Bladder microvascular endothelial cell (primary cell): ENCODE measurements around the gene TTC38. TPM values are rescaled to one million over a fixed set of nuclear protein-coding genes. Genes with fewer than 3 reads are reported as not detected.

Experiments used
- total RNA-seq: library from RNA; depleted of rRNA; stranded (reverse); fragments of >200 nt; gene quantifications from 2 replicates; pipeline ENCODE4 v1.2.3, GENCODE V29; 2014

The TTC38 gene
- total RNA-seq = 19.9 and 33.2 TPM in 2 replicates

DNA sequence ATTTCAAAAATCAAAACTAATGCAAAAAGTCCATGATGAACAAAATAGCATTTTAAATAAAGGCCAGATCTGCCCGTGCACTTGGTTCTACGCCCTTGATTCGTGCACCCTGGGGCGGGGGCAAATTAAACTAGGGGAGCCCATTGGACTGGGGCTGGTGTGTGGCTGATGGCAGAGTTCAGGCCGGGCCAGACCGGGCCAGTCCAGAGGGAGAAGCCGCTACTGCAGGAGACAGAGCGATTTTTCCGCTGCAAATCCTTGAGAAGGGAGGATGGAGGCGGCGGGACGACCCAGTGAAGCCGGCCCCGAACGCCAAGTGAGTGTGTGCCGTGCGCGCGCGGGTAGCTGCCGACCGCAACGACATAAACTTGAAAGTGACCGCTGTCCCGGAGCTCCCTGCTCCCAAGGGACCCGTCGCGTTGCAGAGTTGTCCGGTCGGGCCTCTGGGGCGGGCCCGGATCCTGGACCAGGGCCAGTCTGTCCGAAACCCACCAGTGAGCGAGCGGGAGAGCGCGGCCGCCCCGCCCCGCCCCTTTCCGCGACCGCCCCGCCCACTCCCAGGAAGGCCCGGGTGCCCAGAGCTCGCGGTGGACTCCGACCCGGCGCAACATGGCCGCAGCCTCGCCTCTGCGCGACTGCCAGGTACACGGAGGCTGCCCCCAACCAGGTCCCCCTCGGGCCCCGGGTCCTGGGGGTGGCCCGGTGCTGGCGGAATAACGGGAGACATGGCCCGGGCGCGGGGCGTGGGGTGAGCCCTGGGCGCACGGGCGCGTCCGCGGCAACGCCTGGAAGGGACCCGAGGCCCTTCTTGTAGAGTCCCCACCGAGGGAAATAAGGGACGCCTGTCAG is at the start of gene TTC38:
TTC38 (plus strand) TSS at position 578 of the 849 bp plus-strand sequence; CDS start at position 610, 32 bp downstream.

DNA sequence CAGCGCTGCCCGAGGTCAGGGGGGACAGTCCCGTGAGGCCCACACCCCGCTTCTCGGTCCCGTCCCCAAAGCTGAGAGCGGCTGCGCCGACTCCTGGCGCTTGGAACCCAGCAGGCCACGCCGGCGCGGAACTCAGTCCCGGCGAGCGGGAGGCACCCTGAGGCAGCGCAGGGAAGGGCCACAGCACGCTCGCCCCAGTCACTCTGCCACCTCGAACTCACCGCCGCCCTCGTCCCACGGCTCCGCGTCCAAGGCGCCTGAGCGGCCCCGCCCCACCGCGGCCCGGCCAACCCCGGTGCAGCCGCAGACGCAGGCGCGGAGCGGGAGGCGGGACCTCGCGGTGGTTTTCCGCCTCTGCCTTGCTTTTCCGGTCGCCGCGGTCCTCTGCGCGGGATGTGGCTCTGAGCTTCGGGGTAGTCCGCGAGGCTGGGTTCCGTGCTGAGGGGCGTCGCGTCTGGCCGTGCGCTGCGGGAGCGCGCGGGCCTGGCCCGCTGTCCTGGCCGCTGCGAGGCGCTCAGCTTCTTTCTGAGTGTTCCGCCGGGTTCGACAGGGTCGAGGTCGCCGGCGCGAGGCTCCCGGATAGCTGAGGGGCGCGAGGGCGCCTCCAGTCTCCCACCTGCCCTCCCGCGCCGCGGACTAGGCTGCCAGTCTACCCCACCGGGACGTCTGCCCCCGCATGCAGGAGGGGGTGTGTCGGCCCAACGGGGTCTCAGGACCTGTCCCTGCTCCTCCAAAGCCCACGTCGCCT is 17.6 kb upstream of the TTC38 start, which contains the start of gene CDPF1:
CDPF1 (minus strand) TSS at position 259 of the 748 bp plus-strand sequence. CDS start 2,009 bp downstream, outside the sequence.

GRCh38 chr22:46263216-46263590 is 4.6 kb upstream of the TTC38 start, which contains the start of gene PKDREJ:
TSS of gene PKDREJ (minus strand) at chr22:46263343. CDS start at chr22:46263322, 21 bp downstream.

DNA sequence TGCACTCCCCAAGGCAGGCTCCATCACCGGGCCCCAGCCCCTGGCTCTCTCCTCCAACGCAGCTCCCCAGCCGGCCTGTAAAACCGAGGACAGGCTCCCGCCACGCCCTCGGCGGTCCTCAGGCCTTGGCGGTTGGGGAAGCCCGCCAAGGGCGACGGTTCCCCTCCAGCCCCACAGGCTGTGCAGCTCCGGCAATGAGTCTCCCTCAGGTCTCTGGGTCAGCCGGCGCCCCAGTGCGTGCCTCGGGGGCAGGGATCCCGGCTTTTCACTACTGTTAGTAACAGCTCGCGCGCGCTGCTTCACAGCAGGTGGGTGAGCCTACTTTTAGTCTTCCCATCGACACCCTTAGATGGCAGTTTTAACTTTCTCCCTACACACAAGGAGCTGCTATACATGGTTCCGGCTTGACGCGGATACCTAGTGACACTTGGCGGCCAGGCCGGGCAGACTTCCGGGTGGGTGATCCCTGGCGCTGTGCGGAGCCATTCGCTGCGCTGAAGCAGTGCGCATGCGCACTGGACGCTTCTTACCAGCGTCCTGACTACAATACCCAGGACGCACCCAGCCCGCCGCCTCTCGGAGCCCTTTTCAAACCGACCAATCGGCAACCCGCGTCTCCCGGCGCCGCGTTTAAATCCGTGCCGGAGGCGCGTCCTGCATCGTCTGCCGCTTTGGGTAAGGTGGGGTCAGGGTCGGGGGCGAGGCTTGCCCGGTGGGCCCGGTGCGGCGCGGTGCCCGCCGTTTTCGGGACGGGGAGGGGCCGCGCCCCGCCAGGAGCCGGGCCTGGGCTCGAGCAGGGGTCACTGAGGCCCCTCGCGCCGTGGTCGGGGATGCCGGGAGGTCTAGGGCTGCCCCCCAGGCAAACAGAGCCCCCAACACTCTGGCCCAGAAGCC is 28.7 kb downstream of the TTC38 start, which contains the start of gene GTSE1:
GTSE1 (plus strand) TSS at position 614 of the 894 bp plus-strand sequence. CDS start 531 bp downstream, outside the sequence.

GRCh38 chr22:46335201-46336118 is 67.7 kb downstream of the TTC38 start, which contains the start of gene TRMU:
TSS of gene TRMU (plus strand) at chr22:46335714. CDS start at chr22:46335765, 51 bp downstream.

Other genes with a start within 250 kb of the TTC38 start
- 6.5 and 12.2 TPM in 2 replicates for gene PPARA, start 117.5 kb upstream of the TTC38 start, total RNA-seq
- gene CDPF1, start 17.7 kb upstream of the TTC38 start, total RNA-seq = 10.0 and 10.2 TPM in 2 replicates
- gene PKDREJ, start 4.7 kb upstream of the TTC38 start, total RNA-seq = under 0.01 TPM in 1 of 2 replicates, not detected in the other
- 6.8 and 10.0 TPM in 2 replicates for gene GTSE1, start 28.9 kb downstream of the TTC38 start, total RNA-seq
- 20.7 and 46.6 TPM in 2 replicates for gene TRMU, start 67.7 kb downstream of the TTC38 start, total RNA-seq